ENCODE measurements around the gene CARD8. TPM values are rescaled to one million over a fixed set of nuclear protein-coding genes. Genes with fewer than 3 reads are reported as not detected.

CARD8 gene
- total and polyA plus RNA-seq, 2 experiments from 2014 or later = 16.6 to 17.1 TPM

DNA sequence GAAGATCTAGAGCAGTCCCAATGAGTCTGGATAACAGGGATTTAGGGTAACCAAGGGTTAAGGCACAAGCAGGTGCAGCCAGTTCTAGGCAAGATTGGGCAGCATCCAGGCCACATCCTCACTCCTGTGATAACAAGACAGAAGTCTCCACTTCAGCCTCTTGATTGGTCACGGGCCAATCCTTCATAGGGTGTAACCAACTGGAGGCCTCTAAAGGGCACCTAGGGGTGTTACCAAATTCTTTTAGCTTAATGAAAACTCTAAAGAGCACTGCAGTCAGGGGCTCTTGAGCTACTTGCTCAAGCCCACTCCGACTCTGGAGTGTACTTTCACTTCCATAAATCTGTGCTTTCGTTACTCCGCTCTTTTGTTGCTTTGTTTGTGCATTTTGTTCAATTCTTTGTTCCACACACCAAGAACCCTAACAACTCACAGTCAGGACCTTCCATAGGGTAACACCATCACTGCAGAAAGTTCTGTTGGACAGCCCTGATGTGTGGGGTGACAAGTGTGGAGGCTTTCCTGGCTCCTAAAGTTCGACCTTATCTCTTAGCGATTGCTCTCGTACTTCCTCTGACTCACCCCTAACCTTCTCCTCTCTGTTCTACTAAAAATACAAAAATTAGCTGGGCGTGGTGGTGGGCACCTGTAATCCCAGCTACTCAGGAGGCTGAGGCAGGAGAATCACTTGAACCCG, 49.2 kb downstream of the CARD8 start:
- H3F3A ChIP-seq (replicated peaks; ENCODE audit: low read depth) = peaks cover 4% of the 10 kb centered on the region
- H3K27ac Mint-ChIP-seq = no peak overlapping the region
- no peak overlapping the region for H3K4me2 ChIP-seq

More for the DNA sequence above, 49.2 kb downstream of the CARD8 start:
- Histone ChIP-seq H3K9me2 (ENCODE audit: insufficient read depth) (no peaks in the 10 kb centered on the region), H3K27ac (ENCODE audit: low read depth) (no peak overlapping the region), H4K20me1 (replicated peaks; ENCODE audit: insufficient read depth) (no peaks in the 10 kb centered on the region), H3K36me3 (ENCODE audit: insufficient read depth) (no peaks in the 10 kb centered on the region), H3K4me1 (ENCODE audit: insufficient read depth) (peaks cover 6% of the 10 kb centered on the region), H3K27me3 (ENCODE audit: insufficient read depth) (no peaks in the 10 kb centered on the region), H3K79me2 (replicated peaks; ENCODE audit: insufficient read depth) (no peaks in the 10 kb centered on the region), H2AFZ (no peak overlapping the region), H3K4me3 (no peak overlapping the region)
- no peak for DNase-seq (ENCODE audit: low spot score)
- no peak for ATAC-seq
- Mint-ChIP-seq H3K4me1 (no peaks in the 10 kb centered on the region), H3K27me3 (ENCODE audit: insufficient read depth, low read depth, poor library complexity) (peaks cover 4% of the 10 kb centered on the region), H3K36me3 (ENCODE audit: low read depth) (peaks cover 4% of the 10 kb centered on the region; the same call in 1 of the 3 replicates), H3K4me3 (no peak overlapping the region; the same call in 2 of the 3 replicates), H3K9me3 (peaks cover 7% of the 10 kb centered on the region; the same call in 2 of the 3 replicates)
- TF ChIP-seq, protein P1, sequence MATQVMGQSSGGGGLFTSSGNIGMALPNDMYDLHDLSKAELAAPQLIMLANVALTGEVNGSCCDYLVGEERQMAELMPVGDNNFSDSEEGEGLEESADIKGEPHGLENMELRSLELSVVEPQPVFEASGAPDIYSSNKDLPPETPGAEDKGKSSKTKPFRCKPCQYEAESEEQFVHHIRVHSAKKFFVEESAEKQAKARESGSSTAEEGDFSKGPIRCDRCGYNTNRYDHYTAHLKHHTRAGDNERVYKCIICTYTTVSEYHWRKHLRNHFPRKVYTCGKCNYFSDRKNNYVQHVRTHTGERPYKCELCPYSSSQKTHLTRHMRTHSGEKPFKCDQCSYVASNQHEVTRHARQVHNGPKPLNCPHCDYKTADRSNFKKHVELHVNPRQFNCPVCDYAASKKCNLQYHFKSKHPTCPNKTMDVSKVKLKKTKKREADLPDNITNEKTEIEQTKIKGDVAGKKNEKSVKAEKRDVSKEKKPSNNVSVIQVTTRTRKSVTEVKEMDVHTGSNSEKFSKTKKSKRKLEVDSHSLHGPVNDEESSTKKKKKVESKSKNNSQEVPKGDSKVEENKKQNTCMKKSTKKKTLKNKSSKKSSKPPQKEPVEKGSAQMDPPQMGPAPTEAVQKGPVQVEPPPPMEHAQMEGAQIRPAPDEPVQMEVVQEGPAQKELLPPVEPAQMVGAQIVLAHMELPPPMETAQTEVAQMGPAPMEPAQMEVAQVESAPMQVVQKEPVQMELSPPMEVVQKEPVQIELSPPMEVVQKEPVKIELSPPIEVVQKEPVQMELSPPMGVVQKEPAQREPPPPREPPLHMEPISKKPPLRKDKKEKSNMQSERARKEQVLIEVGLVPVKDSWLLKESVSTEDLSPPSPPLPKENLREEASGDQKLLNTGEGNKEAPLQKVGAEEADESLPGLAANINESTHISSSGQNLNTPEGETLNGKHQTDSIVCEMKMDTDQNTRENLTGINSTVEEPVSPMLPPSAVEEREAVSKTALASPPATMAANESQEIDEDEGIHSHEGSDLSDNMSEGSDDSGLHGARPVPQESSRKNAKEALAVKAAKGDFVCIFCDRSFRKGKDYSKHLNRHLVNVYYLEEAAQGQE (IDR thresholded peaks at IDR 0.05; ENCODE audit: unreplicated experiment) = no peak
- no peak for TF ChIP-seq ZNF114 (CRISPR knock-in tag; IDR thresholded peaks at IDR 0.05)
- TF ChIP-seq EZH2phosphoT487 (IDR thresholded peaks at IDR 0.05; ENCODE audit: unreplicated experiment) = no peak
- TF ChIP-seq CREB1 (CRISPR knock-in tag; IDR thresholded peaks at IDR 0.05; ENCODE audit: low read depth) = no peak
- no peak for TF ChIP-seq STAT1 (IDR thresholded peaks at IDR 0.05; ENCODE audit: unreplicated experiment)
- no peak for TF ChIP-seq ZNF331 (CRISPR knock-in tag; IDR thresholded peaks at IDR 0.05; ENCODE audit: low read depth)
- TF ChIP-seq EZH2 (IDR thresholded peaks at IDR 0.05; ENCODE audit: low read depth, unreplicated experiment) = no peak
- TF ChIP-seq, protein P2, sequence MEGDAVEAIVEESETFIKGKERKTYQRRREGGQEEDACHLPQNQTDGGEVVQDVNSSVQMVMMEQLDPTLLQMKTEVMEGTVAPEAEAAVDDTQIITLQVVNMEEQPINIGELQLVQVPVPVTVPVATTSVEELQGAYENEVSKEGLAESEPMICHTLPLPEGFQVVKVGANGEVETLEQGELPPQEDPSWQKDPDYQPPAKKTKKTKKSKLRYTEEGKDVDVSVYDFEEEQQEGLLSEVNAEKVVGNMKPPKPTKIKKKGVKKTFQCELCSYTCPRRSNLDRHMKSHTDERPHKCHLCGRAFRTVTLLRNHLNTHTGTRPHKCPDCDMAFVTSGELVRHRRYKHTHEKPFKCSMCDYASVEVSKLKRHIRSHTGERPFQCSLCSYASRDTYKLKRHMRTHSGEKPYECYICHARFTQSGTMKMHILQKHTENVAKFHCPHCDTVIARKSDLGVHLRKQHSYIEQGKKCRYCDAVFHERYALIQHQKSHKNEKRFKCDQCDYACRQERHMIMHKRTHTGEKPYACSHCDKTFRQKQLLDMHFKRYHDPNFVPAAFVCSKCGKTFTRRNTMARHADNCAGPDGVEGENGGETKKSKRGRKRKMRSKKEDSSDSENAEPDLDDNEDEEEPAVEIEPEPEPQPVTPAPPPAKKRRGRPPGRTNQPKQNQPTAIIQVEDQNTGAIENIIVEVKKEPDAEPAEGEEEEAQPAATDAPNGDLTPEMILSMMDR (conservative IDR thresholded peaks at IDR 0.05; ENCODE audit: low read depth in 2 of 2) = no peak
- TF ChIP-seq NANOG (IDR thresholded peaks at IDR 0.05; ENCODE audit: borderline replicate concordance) = no peak
- no peak for TF ChIP-seq ZNF462 (CRISPR knock-in tag; IDR thresholded peaks at IDR 0.05)
- TF ChIP-seq ETS1 (IDR thresholded peaks at IDR 0.05) = no peak
- TF ChIP-seq POLR2AphosphoS5 (IDR thresholded peaks at IDR 0.05; ENCODE audit: low read depth) = no peak
- TF ChIP-seq JUNB (IDR thresholded peaks at IDR 0.05; ENCODE audit: unreplicated experiment) = no peak

Data from GM23338 (cell line).